ENCODE measurements around the gene SLC29A2.

DNA sequence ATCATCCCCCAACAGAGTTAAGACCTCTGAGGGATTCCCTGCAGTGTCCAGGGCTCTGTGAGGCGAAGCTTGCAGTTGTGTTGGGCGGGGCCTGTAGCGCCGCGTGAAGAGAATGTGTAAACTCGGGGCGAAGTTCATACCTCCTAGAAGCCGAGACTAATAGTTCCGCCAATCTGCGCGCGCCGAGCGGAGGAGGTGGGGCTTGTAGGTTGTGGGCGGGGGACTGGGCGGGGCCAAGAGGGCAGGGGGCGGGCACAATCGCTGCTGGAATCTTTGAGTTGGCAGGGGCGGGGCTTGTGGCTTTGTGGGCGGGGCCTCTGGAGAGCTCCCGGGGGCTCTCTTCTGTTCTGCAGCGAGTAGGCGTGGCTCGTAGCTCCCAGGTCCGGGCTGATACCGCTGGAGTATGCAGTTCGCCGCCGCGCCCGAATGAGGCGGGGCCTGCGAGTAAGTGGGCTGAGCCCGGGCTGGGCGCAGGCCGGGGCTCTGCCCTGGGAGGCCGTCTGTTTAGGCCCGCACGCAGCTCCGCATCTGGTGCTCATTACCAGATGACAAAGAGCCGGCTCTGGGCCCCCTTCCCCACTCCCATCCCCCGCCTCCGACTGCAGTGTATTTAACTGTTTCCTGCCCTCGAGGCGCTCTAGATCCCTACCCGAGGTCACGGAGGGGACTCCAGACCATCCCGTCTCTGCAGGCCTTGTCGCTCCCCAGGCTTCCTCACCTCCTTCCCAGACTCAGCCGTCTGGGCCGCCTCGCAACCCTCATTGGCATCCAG is 58.8 kb downstream of the SLC29A2 start:
- TF ChIP-seq, protein P1, sequence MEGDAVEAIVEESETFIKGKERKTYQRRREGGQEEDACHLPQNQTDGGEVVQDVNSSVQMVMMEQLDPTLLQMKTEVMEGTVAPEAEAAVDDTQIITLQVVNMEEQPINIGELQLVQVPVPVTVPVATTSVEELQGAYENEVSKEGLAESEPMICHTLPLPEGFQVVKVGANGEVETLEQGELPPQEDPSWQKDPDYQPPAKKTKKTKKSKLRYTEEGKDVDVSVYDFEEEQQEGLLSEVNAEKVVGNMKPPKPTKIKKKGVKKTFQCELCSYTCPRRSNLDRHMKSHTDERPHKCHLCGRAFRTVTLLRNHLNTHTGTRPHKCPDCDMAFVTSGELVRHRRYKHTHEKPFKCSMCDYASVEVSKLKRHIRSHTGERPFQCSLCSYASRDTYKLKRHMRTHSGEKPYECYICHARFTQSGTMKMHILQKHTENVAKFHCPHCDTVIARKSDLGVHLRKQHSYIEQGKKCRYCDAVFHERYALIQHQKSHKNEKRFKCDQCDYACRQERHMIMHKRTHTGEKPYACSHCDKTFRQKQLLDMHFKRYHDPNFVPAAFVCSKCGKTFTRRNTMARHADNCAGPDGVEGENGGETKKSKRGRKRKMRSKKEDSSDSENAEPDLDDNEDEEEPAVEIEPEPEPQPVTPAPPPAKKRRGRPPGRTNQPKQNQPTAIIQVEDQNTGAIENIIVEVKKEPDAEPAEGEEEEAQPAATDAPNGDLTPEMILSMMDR (IDR thresholded peaks at IDR 0.05), result no peak
- TF ChIP-seq POLR2A (IDR thresholded peaks at IDR 0.05), result peak in 1 of 4 donors; percentile 47

Data from upper lobe of left lung (tissue), 4 donors.